ENCODE results near the gene NENF.

DNA sequence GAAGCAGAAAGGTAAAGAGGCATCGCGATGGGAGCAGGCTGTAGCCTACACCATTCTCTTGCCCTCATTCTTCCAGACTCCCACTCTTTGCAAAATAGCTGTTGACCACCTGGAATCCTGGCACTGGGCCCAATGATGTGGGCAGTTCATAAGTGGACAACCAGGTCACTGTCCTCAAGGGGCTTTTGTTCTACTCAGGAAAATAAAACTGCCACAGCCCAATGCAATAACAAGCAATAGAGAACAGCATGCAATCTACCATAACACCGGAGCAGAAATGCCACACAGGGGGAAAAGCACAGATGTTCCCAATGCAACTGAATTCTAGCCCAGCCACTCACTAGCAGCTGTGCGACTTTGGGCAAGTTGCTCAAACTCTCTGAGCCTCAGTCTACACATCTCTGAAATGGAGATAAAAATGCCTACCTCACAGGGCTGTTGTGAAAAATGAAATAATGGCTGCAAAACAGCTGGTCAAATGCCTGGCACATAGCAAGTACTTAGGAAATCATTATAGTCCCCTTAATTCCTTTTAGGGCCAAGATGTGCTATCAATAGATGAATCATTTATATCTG lies 56.7 kb downstream of the NENF start:
- no peak for TF ChIP-seq CTCF (IDR thresholded peaks at IDR 0.05)
- no peak for TF ChIP-seq POLR2A (IDR thresholded peaks at IDR 0.05)
